Choroid plexus epithelial cell (primary cell): Measurements from ENCODE around the gene CASR.
"Not testable (repeated sequence)": the region's sequence is repeated elsewhere in the genome, so short reads cannot be mapped to it uniquely, and the experiment has no call there.

Experiments used
- DNase-seq: peaks from one replicate; pipeline ENCODE4 v3.0.0-alpha.2; 2010; ENCODE audit warnings: low read depth
- H3K4me3 ChIP-seq: 2 replicates; pipeline ENCODE4 v1.5.1; 2011; ENCODE audit warnings: low read depth, mild to moderate bottlenecking, control low read depth, low read length, moderate library complexity
- CTCF ChIP-seq: conservative IDR thresholded peaks from 2 replicates; pipeline ENCODE4 v1.5.1; 2011; ENCODE audit warnings: low read depth, mild to moderate bottlenecking, control low read depth, inconsistent platforms, low read length, moderate library complexity

The CASR gene

GRCh38 chr3:122169911-122170310 is 13.6 kb upstream of the CASR start:
- H3K4me3 ChIP-seq: no peak overlapping the region
- no peak for TF ChIP-seq CTCF
- DNase-seq: no peak

GRCh38 chr3:122171361-122171760 is 12.1 kb upstream of the CASR start:
- not testable (repeated sequence) for H3K4me3 ChIP-seq, DNase-seq

- TF ChIP-seq CTCF: no peak
- H3K4me3 ChIP-seq: no peak overlapping the region
- no peak for DNase-seq
Observed at GRCh38 chr3:122178711-122179110, 4.8 kb upstream of the CASR start.

DNA sequence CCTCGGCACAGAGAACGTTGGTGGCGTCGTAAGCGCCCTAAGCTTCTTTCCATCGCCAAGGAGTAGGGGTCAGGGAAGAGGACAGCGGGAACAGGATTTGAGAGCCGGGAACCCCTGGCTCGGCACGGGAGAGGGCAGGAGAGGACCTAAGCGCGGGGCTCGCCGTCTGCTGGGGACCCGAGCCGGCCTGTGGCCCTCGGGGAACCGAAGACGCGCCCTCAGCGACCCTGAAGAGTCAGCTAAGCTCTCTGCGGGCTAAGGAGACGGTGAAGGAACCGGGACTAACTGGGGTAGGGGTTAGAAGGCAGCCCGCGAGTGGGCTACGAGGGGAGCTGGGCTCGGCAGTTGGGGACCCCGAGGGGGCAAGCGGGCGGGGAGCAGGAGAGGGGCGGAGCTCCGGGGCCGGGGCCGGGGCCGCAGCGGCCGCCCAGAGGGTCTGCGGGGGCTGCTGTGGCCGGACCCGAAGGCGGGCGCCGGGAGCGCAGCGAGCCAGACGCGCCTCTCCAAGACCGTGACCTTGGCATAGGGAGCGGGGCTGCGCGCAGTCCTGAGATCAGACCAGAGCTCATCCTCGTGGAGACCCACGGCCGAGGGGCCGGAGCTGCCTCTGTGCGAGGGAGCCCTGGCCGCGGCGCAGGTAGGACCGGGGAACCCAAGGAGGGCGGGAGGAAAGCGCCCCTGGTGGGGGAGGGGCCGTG is 574 bp downstream of the CASR start:
- no peak for DNase-seq
- no peak for TF ChIP-seq CTCF
- H3K4me3 ChIP-seq: no peak overlapping the region

DNA sequence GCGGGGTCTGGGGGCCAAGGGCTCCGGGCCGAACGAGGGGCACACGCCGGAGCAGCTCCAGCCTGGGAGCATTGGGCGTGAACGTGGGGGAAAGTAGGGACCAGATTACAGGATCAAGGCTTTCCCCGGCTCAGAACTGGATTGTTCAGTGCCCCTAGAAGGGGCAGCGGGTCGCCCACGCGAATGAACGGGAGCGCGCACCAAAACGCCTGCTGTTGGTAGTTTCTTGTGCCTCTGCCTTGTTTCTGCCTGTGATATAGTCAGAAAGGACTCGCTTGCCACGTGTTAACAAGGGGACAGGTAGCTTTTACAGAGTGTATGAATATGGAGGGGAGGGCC is 1.1 kb downstream of the CASR start:
- H3K4me3 ChIP-seq: no peak overlapping the region
- TF ChIP-seq CTCF: no peak
- DNase-seq: no peak

GRCh38 chr3:122186372-122186771 is 2.9 kb downstream of the CASR start:
- no peak for TF ChIP-seq CTCF
- H3K4me3 ChIP-seq: no peak overlapping the region
- no peak for DNase-seq

DNA sequence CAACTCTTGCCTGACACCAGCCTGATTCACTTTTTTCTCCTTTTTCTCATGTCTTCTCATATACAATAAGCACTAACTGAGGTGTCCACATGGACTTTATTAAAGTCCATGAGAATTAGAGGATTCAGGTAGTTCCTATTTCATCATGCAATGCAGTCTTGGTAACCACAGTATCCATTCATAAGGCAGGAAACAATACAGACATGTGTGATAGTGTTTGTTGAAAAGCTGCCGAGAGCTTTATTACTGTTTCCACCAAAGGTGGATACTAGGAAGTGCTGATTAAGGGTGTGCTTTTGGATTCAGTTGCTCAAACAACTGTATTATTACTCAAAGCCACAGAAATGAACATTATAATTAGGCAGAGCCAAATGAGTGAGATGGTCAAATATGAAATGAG is 5.3 kb downstream of the CASR start:
- no peak for TF ChIP-seq CTCF
- DNase-seq: no peak
- H3K4me3 ChIP-seq: no peak overlapping the region
